Glutamatergic neuron (in vitro differentiated cells): ENCODE data around the gene PHYHD1. TPM values are rescaled to one million over a fixed set of nuclear protein-coding genes. Genes with fewer than 3 reads are reported as not detected.

Source experiments
- DNase-seq: peaks from one replicate; pipeline ENCODE4 v3.0.0; 2022
- H3K27ac Mint-ChIP-seq: one replicate; pipeline ENCODE4 v1.8.0; 2020; ENCODE audit warnings: mild to moderate bottlenecking, mixed read lengths, inconsistent platforms; ENCODE audit not compliant: unreplicated experiment
- H3K27me3 Mint-ChIP-seq: one replicate; pipeline ENCODE4 v1.8.0; 2020; ENCODE audit warnings: mild to moderate bottlenecking, moderate library complexity, mixed read lengths, inconsistent platforms; ENCODE audit not compliant: unreplicated experiment
- H3K36me3 Mint-ChIP-seq: one replicate; pipeline ENCODE4 v1.8.0; 2020; ENCODE audit warnings: mild to moderate bottlenecking, mixed read lengths, inconsistent platforms; ENCODE audit not compliant: unreplicated experiment
- H3K4me1 Mint-ChIP-seq: one replicate; pipeline ENCODE4 v1.8.0; 2020; ENCODE audit warnings: mild to moderate bottlenecking, low read depth, mixed read lengths, inconsistent platforms; ENCODE audit not compliant: unreplicated experiment
- H3K4me3 Mint-ChIP-seq: one replicate; pipeline ENCODE4 v1.8.0; 2020; ENCODE audit warnings: mild to moderate bottlenecking, mixed read lengths, inconsistent platforms; ENCODE audit not compliant: unreplicated experiment
- H3K9me3 Mint-ChIP-seq: one replicate; pipeline ENCODE4 v1.8.0; 2020; ENCODE audit warnings: mild to moderate bottlenecking, moderate library complexity, mixed read lengths, inconsistent platforms; ENCODE audit not compliant: unreplicated experiment
- total RNA-seq: library from RNA; stranded (reverse); fragmentation: NEBNext Ultra II Directional; extraction: Animal tissue kit (Norgen Biotek cat#: 25700); gene quantifications from one replicate; pipeline ENCODE4 v1.2.1, GENCODE V29; 2021; ENCODE audit not compliant: unreplicated experiment
- TF ChIP-seq, protein P1 (sequence below): fragments of 200-600 bp; sonication (generic); IDR thresholded peaks from one replicate; pipeline ENCODE4 v1.5.0; 2021; ENCODE audit not compliant: partially characterized antibody, unreplicated experiment

The PHYHD1 gene
- total RNA-seq, 1 donor from 2014 or later = 4.4 TPM

DNA sequence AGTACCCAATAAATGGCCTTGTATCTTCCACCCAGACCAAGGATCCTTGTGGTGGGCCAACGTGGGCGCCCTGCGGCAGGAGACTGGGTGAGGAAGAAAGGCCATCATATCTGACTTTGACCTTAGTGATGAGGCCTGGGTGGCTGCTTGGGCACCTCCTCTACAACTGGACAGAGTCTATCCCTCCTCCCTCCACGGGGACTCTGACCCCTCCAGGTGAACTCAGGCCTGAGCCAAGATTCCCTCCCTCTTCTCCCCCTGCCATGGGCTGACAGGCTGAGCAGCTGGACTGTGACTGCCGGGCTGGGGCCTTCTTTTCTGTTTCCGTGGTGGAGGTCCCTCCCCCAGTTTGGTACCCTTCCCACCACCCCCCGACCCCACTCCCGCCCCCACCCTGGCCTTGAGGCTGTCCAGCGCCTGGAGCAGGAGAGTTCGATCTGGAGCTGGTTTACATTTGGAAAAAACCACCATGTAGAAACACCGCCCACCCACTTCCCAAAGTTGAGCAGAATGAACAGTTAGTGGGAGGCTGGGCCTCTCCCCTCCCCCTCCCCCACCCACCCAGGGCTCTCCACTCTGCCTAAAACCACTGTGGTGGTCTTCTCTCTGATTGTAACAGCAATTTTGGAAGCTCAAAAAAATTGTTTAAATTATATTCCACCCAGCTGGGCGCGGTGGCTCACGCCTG, 1.2 kb upstream of the PHYHD1 start:
- H3K4me3 Mint-ChIP-seq = no peak overlapping the region
- TF ChIP-seq, protein P1, sequence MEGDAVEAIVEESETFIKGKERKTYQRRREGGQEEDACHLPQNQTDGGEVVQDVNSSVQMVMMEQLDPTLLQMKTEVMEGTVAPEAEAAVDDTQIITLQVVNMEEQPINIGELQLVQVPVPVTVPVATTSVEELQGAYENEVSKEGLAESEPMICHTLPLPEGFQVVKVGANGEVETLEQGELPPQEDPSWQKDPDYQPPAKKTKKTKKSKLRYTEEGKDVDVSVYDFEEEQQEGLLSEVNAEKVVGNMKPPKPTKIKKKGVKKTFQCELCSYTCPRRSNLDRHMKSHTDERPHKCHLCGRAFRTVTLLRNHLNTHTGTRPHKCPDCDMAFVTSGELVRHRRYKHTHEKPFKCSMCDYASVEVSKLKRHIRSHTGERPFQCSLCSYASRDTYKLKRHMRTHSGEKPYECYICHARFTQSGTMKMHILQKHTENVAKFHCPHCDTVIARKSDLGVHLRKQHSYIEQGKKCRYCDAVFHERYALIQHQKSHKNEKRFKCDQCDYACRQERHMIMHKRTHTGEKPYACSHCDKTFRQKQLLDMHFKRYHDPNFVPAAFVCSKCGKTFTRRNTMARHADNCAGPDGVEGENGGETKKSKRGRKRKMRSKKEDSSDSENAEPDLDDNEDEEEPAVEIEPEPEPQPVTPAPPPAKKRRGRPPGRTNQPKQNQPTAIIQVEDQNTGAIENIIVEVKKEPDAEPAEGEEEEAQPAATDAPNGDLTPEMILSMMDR = no peak
- H3K4me1 Mint-ChIP-seq = peaks cover 15% of the 10 kb centered on the region
- no peak overlapping the region for H3K27ac Mint-ChIP-seq
- no peaks in the 10 kb centered on the region for H3K36me3 Mint-ChIP-seq
- peaks cover 14% of the 10 kb centered on the region for H3K27me3 Mint-ChIP-seq
- peaks cover 7% of the 10 kb centered on the region for H3K9me3 Mint-ChIP-seq
- DNase-seq = no peak

DNA sequence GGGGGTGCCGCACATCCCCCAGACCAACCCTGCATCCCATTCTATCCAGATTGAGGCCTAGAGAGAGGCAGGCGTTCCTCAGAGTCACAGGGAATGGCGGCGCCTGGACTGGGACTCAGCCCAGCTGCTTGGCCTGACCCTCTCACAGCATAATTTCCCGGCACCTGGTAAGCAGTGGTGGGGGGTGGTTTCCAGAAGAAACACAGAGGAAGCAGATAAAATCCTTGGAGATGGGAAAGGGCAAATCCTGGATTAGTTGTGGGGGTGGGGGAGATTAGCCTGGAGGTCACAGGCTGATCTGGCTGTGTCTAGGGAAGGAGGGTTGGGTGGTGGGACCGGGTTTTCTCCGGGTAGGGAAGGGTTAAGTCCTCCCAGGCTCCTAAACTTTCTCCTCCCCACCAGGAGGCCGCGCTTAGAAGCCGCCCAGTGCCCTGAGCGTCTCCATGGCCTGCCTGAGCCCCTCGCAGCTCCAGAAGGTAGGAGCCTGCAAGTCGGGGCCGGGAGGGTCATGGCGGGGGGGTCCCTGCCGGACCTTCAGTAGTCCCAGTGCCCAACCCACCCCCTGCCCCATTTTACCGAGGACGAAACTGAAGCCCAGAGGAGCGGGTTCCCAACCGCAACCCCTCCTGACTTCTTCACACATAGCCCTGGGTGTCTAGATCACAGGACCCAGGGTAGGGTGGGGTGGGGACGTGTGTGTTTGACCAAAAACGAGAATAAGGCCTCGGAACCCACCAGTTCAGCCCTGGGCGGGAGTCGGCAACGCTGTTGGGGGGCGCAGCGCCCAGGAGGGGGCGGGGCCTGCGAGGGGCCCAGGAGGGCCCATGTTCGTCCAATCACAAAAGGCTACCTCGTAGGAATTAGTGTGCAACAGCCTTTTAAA, 1.3 kb downstream of the PHYHD1 start:
- no peaks in the 10 kb centered on the region for H3K36me3 Mint-ChIP-seq
- TF ChIP-seq, protein P1 = no peak
- H3K27me3 Mint-ChIP-seq = peaks cover 11% of the 10 kb centered on the region
- H3K27ac Mint-ChIP-seq = peak overlapping the region; percentile 93
- H3K4me3 Mint-ChIP-seq = peak overlapping the region; percentile 71
- H3K4me1 Mint-ChIP-seq = peaks cover 15% of the 10 kb centered on the region
- DNase-seq = peak; percentile 62
- H3K9me3 Mint-ChIP-seq = peaks cover 6% of the 10 kb centered on the region

DNA sequence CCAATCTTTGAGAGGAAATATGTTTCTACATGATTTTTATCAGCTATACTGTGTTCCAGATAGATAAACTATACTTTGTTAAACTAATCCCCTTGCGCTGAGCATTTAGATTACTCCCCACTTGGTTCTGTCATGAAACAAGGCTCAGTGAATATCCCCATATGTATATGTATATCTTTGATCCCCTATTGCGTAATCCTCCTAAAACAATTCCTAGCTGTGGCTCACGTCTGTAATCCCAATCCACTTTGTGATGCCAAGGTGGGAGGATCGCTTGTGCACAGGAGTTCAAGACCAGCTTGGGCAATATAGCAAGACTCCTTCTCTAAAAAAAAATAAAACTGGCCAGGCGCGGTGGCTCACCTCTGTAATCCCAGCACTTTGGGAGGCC, 2.7 kb downstream of the PHYHD1 start:
- Mint-ChIP-seq H3K27me3 (peaks cover 12% of the 10 kb centered on the region), H3K4me3 (no peak overlapping the region), H3K4me1 (peaks cover 17% of the 10 kb centered on the region), H3K27ac (peak overlapping the region; percentile 38), H3K9me3 (peaks cover 6% of the 10 kb centered on the region), H3K36me3 (no peaks in the 10 kb centered on the region)
- DNase-seq = no peak
- TF ChIP-seq, protein P1 = no peak

DNA sequence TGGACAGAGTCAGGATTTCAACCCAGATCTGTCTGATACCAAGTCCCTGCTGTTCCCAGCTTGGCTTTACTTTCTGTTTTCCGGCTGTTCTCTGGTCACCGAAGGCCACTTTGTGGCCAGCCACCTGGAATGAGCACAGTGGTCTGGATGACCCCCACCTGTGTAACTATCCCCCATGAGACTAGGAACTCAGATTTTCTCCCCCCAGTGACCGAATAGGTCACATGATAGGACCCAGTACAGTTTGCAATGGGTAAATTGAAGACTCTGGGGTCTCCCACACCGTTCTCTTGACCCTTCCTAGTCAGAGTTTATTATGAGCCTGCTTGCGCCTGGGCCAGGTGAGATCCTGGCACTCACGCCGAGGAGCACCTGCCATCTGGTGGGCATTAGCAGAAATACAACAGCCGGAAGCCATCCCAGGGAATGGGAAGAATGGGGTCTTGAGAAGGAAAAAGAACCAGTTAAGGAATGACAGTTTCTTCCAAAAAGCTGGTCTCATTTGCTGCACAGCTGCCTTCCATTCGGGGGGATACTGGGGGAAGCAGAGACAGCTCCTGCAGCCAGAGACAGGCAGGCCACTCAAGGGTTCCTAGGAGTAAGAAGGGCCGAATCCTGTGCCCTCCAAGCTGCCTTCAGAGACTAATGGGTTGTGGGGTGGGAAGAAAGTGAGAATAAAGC, 7.1 kb downstream of the PHYHD1 start:
- TF ChIP-seq, protein P1 = peak; percentile 79
- peaks cover 2% of the 10 kb centered on the region for H3K4me1 Mint-ChIP-seq
- no peaks in the 10 kb centered on the region for H3K9me3 Mint-ChIP-seq
- DNase-seq = peak; percentile 68
- peaks cover 4% of the 10 kb centered on the region for H3K27me3 Mint-ChIP-seq
- peak overlapping the region; percentile 73 for H3K27ac Mint-ChIP-seq
- H3K36me3 Mint-ChIP-seq = no peaks in the 10 kb centered on the region
- peak overlapping the region; percentile 20 for H3K4me3 Mint-ChIP-seq
